Amygdala (tissue), 56 donors: Measurements from ENCODE around the gene TCEAL2.
A peak's percentile ranks its signal among the peaks of the same experiment; 100 is the strongest.
"Not testable (repeated sequence)": the region's sequence is repeated elsewhere in the genome, so short reads cannot be mapped to it uniquely, and the experiment has no call there.

Experiments used
- DNase-seq, 56 donors: peaks; one replicate each; lab custom pipeline; 2025; lab: John Stamatoyannopoulos, UW

The TCEAL2 gene

GRCh38 chrX:102125436-102125835, at the start of gene TCEAL2:
TSS of gene TCEAL2 (plus strand) at chrX:102125679. CDS start at chrX:102126831, 1,152 bp downstream.
- DNase-seq: peak in 34 of 56 donors; percentile 0 to 63 (median 18)

GRCh38 chrX:102077426-102077825, 48.1 kb upstream of the TCEAL2 start:
- no peak for DNase-seq

GRCh38 chrX:102085706-102086105, 39.8 kb upstream of the TCEAL2 start:
- no peak for DNase-seq

- DNase-seq: no peak
These were observed 12.1 kb upstream of the TCEAL2 start for GRCh38 chrX:102113367-102113766.

GRCh38 chrX:102115748-102116147, 9.7 kb upstream of the TCEAL2 start:
- no peak for DNase-seq

- DNase-seq: not testable (repeated sequence)
These were observed 465 bp upstream of the TCEAL2 start for GRCh38 chrX:102125014-102125413.

GRCh38 chrX:102126080-102126818, 770 bp downstream of the TCEAL2 start:
- peak in 6 of 56 donors; percentile 0 to 28 (median 12) for DNase-seq

- peak in 2 of 56 donors; percentile 1 for DNase-seq
These were observed 1.4 kb downstream of the TCEAL2 start for GRCh38 chrX:102126863-102127262.

GRCh38 chrX:102129473-102129872, 4.0 kb downstream of the TCEAL2 start:
- DNase-seq: peak in 1 of 56 donors; percentile 4

GRCh38 chrX:102138064-102138463, 12.6 kb downstream of the TCEAL2 start:
- no peak for DNase-seq

- not testable (repeated sequence) for DNase-seq
These were observed 15.4 kb downstream of the TCEAL2 start for GRCh38 chrX:102140876-102141275.

GRCh38 chrX:102141631-102142030, 16.2 kb downstream of the TCEAL2 start:
- DNase-seq: peak in 4 of 56 donors; percentile 0 to 3 (median 0)

GRCh38 chrX:102142274-102142673, 16.8 kb downstream of the TCEAL2 start, which contains the start of gene TCEAL6:
TSS of gene TCEAL6 (minus strand) at chrX:102142481.
- peak in 21 of 56 donors; percentile 0 to 45 (median 3) for DNase-seq

- DNase-seq: peak in 23 of 56 donors; percentile 0 to 30 (median 1)
These were observed 28.9 kb downstream of the TCEAL2 start for GRCh38 chrX:102154218-102154860.

GRCh38 chrX:102154900-102155805, 29.7 kb downstream of the TCEAL2 start:
- DNase-seq: peak in 16 of 56 donors; percentile 0 to 49 (median 17)

- DNase-seq: peak in 52 of 56 donors; percentile 1 to 78 (median 38)
These were observed 30.3 kb downstream of the TCEAL2 start, which contains the start of gene BEX5 for GRCh38 chrX:102155806-102156179. TSS of gene BEX5 (minus strand) at chrX:102155977. CDS start at chrX:102154265, 1,712 bp downstream.
